Mesothelial cell of epicardium (in vitro differentiated cells): ENCODE results near the gene NTHL1. TPM values are rescaled to one million over a fixed set of nuclear protein-coding genes. Genes with fewer than 3 reads are reported as not detected.
A peak's percentile ranks its signal among the peaks of the same experiment; 100 is the strongest.

ENCODE experiments used
- DNase-seq, 2 experiments: peaks; one replicate each; pipeline ENCODE4 v3.0.0; 2021; ENCODE audit warnings: low spot score in 2 of 2; ENCODE audit not compliant: unreplicated experiment in 2 of 2
- H3K27ac Mint-ChIP-seq: 2 replicates; pipeline ENCODE4 v1.8.0; 2021; ENCODE audit warnings: mixed read lengths
- H3K27me3 Mint-ChIP-seq: 2 replicates; pipeline ENCODE4 v1.8.0; 2021; ENCODE audit warnings: low read depth, mixed read lengths
- H3K36me3 Mint-ChIP-seq: 2 replicates; pipeline ENCODE4 v1.8.0; 2021; ENCODE audit warnings: mixed read lengths
- H3K4me1 Mint-ChIP-seq: 2 replicates; pipeline ENCODE4 v1.8.0; 2021; ENCODE audit warnings: mixed read lengths
- H3K4me3 Mint-ChIP-seq: 2 replicates; pipeline ENCODE4 v1.8.0; 2021; ENCODE audit warnings: mild to moderate bottlenecking, moderate library complexity, mixed read lengths
- H3K9me3 Mint-ChIP-seq: 2 replicates; pipeline ENCODE4 v1.8.0; 2021; ENCODE audit warnings: mixed read lengths
- total RNA-seq: library from RNA; stranded (reverse); gene quantifications from 3 replicates; pipeline ENCODE4 v1.2.1, GENCODE V29; 2021
- TF ChIP-seq, protein P1 (sequence below): fragments of 200-600 bp; sonication (generic); IDR thresholded peaks from one replicate; pipeline ENCODE4 v1.5.0; 2021; ENCODE audit warnings: antibody characterized with exemption; ENCODE audit not compliant: unreplicated experiment

The NTHL1 gene
- total RNA-seq, 1 donor from 2014 or later: 29.7 TPM

- H3K4me3 Mint-ChIP-seq: no peak overlapping the region
Observed at GRCh38 chr16:2003827-2004641, 43.6 kb downstream of the NTHL1 start.

GRCh38 chr16:2003231-2003826 is 44.3 kb downstream of the NTHL1 start:
- Mint-ChIP-seq H3K27ac (no peak overlapping the region), H3K36me3 (peaks cover 8% of the 10 kb centered on the region), H3K4me3 (no peak overlapping the region), H3K27me3 (no peaks in the 10 kb centered on the region), H3K4me1 (peaks cover 17% of the 10 kb centered on the region), H3K9me3 (no peaks in the 10 kb centered on the region)
- DNase-seq: no peak
- TF ChIP-seq, protein P1, sequence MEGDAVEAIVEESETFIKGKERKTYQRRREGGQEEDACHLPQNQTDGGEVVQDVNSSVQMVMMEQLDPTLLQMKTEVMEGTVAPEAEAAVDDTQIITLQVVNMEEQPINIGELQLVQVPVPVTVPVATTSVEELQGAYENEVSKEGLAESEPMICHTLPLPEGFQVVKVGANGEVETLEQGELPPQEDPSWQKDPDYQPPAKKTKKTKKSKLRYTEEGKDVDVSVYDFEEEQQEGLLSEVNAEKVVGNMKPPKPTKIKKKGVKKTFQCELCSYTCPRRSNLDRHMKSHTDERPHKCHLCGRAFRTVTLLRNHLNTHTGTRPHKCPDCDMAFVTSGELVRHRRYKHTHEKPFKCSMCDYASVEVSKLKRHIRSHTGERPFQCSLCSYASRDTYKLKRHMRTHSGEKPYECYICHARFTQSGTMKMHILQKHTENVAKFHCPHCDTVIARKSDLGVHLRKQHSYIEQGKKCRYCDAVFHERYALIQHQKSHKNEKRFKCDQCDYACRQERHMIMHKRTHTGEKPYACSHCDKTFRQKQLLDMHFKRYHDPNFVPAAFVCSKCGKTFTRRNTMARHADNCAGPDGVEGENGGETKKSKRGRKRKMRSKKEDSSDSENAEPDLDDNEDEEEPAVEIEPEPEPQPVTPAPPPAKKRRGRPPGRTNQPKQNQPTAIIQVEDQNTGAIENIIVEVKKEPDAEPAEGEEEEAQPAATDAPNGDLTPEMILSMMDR: no peak

More at GRCh38 chr16:2003827-2004641, 43.6 kb downstream of the NTHL1 start:
- H3K9me3 Mint-ChIP-seq: no peaks in the 10 kb centered on the region
- peaks cover 8% of the 10 kb centered on the region for H3K36me3 Mint-ChIP-seq
- peak; percentile 83 to 91 for DNase-seq
- H3K27me3 Mint-ChIP-seq: no peaks in the 10 kb centered on the region
- H3K27ac Mint-ChIP-seq: no peak overlapping the region
- H3K4me1 Mint-ChIP-seq: peaks cover 24% of the 10 kb centered on the region
- TF ChIP-seq, protein P1: peak; percentile 91

GRCh38 chr16:2002406-2003230 is 45.0 kb downstream of the NTHL1 start:
- TF ChIP-seq, protein P1: no peak
- Mint-ChIP-seq H3K4me3 (no peak overlapping the region), H3K9me3 (no peaks in the 10 kb centered on the region), H3K4me1 (peaks cover 11% of the 10 kb centered on the region), H3K36me3 (peaks cover 9% of the 10 kb centered on the region), H3K27ac (no peak overlapping the region), H3K27me3 (no peaks in the 10 kb centered on the region)
- DNase-seq: no peak

GRCh38 chr16:2001456-2002355 is 45.9 kb downstream of the NTHL1 start:
- peaks cover 13% of the 10 kb centered on the region for H3K36me3 Mint-ChIP-seq
- no peaks in the 10 kb centered on the region for H3K27me3 Mint-ChIP-seq
- TF ChIP-seq, protein P1: no peak
- H3K9me3 Mint-ChIP-seq: no peaks in the 10 kb centered on the region
- H3K4me1 Mint-ChIP-seq: peaks cover 8% of the 10 kb centered on the region
- peak in 1 of 2 experiments; percentile 19 for DNase-seq
- H3K27ac Mint-ChIP-seq: no peak overlapping the region
- H3K4me3 Mint-ChIP-seq: no peak overlapping the region

- DNase-seq: no peak
- Mint-ChIP-seq H3K4me3 (no peak overlapping the region), H3K36me3 (peaks cover 13% of the 10 kb centered on the region), H3K9me3 (no peaks in the 10 kb centered on the region), H3K27me3 (no peaks in the 10 kb centered on the region), H3K27ac (no peak overlapping the region), H3K4me1 (peaks cover 4% of the 10 kb centered on the region)
- TF ChIP-seq, protein P1: no peak
Observed at GRCh38 chr16:2001035-2001434, 46.6 kb downstream of the NTHL1 start.
